HG02870 (cell line): Measurements from ENCODE around the gene VPS26A.
"Not testable (repeated sequence)": the region's sequence is repeated elsewhere in the genome, so short reads cannot be mapped to it uniquely, and the experiment has no call there.

Experiments
- ATAC-seq: cut with Tn5 transposase; IDR thresholded peaks from one replicate; pipeline ENCODE4 v1.9.1; 2021; ENCODE audit warnings: mild to moderate bottlenecking, moderate library complexity; ENCODE audit not compliant: unreplicated experiment

VPS26A gene

DNA sequence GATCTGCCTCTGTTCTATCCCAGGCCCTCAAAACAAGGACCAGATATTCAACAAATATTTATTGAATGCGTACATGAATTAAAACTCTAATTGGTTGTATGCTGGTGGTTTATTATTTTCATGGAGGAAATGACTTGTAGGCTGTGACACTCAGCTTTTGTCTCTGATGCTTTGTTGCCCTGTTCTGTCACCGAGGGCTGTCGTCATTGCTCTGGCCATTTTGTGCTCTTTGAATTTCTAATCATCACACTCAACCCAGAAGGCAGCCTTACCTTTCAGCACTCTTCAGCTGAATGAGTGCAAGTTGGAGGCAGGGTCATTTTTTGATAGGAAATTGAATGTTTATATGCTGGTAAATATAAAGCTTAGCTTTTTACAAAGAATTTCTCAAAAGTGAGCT is 21.5 kb upstream of the VPS26A start:
- ATAC-seq = no peak

DNA sequence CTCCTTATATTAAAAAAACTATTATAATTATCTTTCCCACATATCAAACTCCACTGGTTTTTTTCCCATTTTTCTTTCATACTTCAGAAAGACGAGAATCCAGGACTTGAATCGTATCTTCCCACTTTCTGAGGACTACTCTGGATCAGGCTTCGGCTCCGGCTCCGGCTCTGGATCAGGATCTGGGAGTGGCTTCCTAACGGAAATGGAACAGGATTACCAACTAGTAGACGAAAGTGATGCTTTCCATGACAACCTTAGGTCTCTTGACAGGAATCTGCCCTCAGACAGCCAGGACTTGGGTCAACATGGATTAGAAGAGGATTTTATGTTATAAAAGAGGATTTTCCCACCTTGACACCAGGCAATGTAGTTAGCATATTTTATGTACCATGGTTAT is 20.2 kb upstream of the VPS26A start:
- no peak for ATAC-seq

DNA sequence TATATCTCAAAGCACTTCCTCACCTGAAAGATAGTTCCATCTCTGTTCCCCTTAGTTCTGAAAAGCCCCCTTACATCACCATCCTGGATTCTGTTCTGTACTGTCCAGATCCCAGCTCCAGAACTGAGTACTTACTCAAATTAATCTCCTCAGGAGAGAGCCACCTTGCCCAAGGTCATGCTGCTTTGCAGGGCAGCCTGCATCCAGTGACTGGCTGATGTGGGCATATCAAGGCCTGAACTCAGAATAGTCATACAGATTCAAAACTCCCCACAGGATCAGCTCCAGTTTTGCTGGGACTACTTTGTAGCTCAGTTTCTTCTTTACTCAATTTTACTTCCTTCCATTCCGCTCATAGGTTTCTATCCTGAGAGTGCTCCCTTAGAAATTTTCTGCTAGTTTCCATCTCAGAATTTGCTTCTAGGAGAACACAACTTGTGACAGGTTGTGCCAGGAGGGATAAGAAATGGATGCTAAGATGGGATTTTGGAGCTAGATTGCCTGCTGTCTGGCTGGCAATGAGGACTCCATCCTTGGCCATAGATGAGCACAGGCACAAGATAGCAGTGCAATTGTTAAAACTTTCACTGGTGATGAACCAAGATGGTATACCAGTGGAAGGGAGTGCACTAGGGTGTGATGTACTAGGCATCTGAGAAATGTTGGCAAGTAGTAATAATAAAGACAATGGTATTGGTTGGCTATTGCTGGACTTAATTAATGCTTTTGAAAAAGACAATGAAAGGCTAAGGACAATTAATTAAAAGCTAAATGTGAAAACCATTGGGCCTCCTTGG is 18.8 kb upstream of the VPS26A start:
- no peak for ATAC-seq

DNA sequence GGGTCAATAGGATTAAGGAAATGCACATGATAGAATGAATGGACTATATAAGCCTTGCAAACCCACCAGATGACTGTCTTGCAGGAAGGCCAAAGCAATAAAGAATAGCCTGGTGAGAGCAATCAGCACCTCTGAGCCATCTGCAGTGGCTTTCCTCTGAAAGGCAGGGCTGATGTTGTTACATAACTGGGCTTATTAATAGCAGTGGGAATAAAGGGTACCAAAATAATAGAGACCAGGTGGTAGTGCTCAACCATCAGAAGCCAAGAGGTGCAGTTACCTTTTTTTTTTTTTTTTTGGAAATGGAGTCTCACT is 16.8 kb upstream of the VPS26A start:
- ATAC-seq = no peak

DNA sequence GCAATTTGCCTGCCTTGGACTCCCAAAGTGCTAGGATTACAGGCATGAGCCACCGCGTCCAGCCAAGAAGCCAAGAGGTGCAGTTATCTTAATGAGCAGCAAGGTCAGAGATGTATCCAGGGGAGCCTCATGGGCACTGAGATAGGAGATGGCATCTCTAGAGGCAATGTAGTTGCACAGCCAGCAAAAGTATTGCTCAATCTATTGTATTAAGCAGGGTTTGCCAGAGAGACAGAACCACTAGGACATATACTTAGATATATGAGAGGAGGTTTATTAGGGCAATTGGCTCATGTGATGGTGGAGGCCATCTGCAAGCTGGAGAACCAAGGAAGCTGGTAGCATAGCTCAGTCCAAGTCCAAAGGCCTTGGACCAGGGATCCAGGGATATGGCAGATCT is 16.3 kb upstream of the VPS26A start:
- no peak for ATAC-seq

DNA sequence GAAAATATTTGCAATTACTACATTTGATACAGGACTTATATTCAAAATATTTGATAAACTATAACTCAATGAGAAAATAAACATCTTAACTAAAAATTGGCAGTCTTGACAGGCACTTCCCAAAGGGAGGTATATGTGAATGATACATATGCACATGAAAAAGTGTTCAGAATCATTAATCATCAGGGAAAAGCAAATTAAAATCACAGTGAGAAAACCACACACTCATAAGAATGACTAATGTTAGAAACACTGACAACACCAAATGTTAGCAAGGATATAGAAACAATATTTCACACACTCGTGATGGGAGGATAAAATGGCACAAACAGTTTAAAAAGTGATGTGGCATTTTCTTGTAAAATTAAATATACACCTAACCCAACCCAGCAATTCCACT is 4.1 kb upstream of the VPS26A start:
- ATAC-seq = no peak

DNA sequence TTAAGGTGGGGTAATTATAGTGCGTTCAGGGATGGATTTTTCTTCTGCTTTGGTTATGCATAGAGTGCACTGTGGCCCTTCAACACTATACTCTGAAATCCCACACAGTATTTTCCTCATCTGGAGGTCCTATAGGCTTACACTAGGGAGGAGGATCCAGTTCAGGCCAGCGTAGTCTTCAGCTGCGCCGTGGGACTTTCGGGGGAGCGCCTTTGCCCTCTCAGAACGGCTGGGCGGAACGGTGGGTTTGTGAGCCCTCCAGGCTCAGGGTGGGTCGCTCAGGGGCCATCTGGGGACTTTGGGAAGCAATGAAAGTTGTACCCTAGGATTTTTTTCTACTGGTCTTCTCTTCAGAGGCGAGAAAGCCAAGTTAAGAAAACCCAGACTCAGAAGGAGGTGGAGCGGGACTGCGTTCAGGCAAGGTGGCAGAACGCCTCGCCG is 652 bp upstream of the VPS26A start:
- ATAC-seq = peak; percentile 25

DNA sequence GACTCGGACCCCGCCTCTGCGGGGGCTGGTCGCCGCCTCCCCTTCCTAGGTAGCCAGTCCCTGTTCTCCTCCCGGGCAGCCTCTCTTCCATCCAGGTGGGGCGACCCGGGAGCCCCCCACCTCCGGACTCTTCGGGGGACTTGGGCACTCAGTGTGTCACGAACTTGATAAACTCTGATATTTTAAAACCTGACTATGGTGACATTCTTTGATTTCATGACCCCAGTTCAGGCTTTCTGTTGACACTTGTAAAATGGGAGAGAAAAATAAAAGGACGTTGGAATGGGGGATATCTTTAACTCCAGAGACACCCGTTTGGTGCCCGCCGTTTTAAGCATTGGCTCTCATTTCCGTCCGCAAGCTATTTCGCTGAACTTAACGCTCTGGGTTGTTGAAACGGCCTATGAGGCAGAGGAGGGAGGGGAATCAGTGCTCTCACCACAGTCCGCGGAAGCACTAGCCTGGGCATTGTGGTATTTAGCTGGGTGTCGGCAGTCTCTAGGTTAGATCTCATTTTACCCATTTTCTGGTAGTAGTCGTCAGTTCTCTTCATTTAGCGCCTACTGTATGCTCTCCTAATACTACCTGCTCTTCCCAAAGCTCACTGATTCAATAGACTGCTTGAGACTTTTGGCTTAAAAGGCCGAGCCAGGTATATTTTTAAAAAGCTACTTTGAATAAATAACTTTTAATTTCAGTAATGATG is 738 bp downstream of the VPS26A start:
- ATAC-seq = peak; percentile 20

DNA sequence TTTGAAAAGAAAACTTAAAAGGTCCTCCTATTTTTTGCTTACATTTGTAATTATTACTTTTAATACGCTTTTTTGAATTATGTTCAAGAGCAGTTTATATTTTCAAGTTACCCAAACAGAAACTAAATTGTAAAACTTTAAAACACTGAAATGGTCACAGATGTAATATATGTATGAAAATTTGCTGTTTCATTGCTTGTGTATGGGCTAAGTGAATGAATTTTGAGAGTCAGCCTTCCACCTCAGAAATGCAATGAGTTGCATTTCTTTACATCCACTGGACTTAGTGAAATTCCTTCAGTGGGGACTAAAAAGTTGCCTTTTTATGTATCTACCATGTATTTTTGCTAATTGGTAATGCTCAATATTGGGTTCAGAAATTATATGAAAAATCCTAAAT is 1.6 kb downstream of the VPS26A start:
- no peak for ATAC-seq

DNA sequence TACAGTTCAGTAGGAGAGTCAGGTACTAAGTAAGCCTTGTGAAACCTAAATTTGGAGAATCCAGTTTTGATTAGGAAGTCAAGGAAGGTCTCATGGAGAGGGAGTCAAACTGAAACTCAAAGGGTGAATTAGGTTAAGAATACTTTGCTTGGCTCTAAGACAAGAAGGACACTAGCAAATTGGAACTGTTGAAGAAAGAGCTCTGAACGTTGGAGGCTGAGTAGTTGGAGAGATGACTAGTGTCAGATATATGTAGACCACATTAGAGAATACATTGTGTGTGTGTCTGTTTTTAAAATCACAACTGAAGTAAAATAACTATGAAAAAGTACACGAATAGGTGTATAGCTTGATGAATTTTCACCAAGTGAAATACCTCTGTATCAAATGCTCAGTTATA is 6.3 kb downstream of the VPS26A start:
- ATAC-seq = no peak

DNA sequence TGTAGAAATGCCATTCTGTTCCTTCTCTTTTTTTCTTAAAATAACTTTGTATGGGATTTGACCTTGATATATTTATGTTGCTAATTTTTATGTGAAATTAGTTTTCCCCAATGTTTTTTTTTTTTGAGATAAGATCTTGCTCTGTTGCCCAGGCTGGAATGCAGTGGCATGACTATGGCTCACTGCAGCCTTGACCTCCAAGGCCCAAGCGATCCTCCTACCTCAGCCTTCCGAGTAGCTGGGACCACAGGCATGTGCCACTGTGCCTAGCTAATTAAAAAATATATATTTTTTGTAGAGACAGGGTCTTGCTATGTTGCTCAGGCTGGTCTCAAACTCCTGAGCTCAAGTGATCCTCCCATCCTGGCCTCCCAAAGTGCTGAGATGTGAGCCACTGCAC is 16.0 kb downstream of the VPS26A start:
- ATAC-seq = no peak

DNA sequence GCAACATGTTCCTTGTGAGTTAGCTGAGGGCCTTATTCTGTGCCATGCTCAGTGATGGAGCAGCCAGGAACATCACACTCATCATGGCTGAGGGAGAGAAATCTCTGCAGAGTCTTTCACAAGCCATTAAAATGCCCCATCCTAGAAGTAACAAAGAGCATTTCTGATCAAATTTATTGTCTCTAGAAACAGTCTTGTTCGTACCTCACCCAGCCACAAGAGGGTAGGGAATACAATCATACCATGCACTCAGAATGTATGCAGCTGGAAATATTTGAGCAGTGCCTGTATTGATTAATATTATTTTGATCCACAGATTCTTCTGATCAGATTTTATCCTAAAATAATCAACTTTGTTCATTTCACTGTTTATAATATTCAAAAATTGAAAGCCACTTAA is 17.3 kb downstream of the VPS26A start:
- no peak for ATAC-seq

DNA sequence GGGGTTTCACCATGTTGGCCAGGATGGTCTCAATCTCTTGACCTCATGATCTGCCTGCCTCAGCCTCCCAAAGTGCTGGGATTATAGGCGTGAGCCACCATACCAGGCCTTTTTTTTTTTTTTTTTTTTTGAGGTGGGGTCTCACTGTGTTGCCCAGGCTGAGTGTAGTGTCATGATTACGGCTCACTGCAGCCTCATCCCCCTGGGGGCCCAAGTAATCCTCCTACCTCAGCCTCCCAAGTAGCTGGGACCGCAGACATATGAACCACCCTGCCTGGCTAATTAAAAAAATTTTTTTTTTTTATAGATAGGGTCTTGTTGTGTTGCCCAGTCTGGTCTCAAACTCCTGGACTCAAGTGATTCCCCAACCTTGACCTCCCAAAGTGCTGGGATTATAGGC is 18.1 kb downstream of the VPS26A start:
- not testable (repeated sequence) for ATAC-seq

DNA sequence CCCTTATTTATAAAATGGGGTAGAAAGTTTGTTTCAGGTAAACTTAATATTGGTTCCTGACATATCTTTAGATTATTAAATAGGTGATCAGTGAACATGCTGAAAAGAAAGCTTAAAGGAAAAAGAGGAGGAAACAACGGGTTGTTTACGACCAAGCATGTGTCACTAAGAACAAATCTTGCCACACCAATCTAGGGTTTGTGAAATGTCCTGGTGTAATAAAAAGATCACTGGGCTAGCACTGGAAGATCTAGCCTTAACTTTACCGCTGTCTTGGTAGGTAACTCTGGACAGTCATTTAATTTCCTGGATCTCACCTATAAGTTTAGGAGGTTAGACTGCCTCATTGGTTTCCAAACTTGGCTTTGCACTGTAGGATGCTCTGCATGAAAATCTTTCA is 19.0 kb downstream of the VPS26A start:
- ATAC-seq = no peak

DNA sequence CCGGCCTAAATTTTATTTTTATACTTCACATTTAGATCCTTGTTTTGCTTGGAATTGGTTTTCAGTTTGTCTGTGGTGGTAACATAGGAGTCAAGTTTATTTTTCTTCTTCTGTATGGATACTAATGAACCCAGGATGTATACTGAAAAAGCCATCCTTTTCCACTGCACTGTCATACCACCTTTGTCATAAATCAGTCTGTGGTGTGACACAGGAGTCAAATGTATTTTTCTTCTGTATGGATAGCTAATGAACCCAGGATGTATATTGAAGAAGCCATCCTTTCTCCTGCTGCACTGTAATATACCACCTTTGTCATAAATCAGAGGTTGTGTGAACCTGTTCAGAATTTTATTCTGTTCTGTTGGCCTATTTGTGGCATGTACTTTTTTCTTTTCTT is 21.4 kb downstream of the VPS26A start:
- ATAC-seq = no peak

DNA sequence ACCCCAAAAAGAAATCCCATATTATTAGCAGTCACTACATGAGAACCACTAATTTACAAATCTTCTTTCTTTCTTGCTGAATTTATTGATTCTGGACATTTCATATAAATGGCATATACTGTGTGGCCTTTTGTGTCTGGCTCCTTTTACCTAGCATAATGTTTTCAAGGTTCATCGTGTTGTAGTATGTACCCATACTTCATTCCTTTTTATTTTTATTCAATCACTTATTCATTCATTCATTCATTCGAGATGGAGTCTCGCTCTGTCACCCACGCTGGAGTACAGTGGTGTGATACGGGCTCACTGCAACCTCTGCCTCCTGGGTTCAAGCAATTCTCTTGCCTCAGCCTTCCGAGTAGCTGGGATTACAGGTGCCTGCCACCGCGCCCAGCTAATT is 21.9 kb downstream of the VPS26A start:
- ATAC-seq = no peak

DNA sequence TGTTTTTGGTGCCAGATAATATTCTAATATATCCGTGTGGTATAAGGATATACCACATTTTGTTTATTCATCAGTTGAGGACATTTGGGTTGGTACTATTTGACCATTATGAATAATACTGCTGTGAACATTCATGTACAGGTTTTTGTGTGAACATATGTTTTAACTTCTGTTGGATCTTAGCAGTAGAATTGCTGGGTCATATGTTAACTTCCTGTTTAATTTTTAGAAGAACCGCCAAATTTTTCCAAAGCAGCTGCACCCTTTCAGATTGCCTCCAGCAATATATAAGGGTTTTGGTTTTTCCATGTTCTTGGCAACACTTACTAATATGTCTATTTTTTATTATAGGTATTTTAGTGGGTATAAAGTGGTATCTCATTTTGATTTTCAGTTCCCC is 22.8 kb downstream of the VPS26A start:
- no peak for ATAC-seq

DNA sequence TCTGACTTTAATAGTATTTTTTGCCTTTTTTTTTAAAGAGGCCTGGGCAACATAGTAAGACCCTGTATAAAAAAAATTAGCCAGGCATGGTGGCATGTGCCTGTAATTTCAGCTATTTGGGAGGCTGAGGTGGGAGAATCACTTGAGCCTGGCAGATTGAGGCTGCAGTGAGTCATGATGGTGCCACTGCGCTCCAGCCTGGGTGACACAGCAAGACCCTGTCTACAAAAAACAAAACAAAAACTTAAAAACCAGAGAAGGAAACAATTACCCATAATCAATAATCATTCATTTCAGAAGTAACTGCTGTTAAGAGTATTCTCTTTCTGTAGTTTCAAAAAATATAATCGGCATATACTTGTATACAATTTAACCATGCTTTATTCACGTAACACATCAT is 28.0 kb downstream of the VPS26A start:
- ATAC-seq = no peak

DNA sequence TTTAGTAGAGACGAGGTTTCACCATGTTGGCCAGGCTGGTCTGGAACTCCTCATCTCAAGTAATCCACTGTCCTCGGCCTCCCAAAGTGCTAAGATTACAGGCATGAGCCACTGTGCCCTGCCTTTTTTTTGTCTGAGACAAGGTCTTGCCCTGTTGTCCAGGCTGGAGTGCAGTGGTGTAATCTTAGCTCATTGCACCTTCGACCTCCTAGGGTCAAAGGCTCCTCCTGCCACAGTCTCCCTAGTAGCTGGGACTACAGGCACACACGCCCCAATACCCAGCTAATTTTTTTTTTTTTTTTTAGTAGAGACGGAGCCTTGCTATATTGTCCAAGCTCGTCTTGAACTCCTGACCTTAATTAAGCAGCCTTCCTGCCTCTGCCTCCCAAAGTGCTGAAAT is 29.2 kb downstream of the VPS26A start:
- no peak for ATAC-seq

DNA sequence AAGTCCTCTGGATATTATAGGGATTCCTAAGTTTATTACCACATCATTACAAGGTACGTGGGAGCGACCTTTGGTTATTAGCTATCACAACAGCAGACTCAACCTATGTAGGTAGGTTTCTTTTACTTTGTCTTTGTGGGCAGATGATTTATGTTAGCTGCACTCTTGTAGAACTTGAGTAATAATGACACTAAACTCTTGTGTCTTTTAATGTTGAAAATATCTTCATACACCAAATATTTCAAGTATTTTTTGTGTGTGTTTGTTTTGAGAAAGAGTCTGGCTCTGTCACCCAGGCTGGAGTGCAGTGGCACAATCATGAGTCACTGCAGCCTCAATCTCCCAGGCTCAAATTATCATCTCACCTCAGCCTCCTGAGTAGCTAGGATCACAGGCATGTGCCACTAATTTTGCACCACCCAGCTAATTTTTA is 36.8 kb downstream of the VPS26A start:
- ATAC-seq = no peak

DNA sequence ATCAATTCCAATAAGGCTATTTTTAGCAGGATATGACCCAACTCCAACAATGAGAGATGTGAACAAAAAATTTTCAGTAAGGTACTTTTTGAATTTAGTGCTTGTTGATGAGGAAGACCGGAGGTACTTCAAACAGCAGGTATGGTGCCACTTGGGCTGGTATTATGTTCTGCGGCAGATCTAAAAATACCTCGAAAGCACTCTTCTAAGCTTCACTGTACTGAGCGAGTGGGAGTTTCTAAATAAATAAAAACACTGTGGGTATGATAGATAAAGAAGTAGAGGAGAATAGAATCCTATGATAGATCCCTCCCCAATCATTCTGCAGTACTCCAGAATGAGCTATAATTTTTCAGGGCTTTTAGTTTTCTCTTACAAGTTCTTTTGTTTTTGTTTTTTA is 44.5 kb downstream of the VPS26A start:
- ATAC-seq = no peak

DNA sequence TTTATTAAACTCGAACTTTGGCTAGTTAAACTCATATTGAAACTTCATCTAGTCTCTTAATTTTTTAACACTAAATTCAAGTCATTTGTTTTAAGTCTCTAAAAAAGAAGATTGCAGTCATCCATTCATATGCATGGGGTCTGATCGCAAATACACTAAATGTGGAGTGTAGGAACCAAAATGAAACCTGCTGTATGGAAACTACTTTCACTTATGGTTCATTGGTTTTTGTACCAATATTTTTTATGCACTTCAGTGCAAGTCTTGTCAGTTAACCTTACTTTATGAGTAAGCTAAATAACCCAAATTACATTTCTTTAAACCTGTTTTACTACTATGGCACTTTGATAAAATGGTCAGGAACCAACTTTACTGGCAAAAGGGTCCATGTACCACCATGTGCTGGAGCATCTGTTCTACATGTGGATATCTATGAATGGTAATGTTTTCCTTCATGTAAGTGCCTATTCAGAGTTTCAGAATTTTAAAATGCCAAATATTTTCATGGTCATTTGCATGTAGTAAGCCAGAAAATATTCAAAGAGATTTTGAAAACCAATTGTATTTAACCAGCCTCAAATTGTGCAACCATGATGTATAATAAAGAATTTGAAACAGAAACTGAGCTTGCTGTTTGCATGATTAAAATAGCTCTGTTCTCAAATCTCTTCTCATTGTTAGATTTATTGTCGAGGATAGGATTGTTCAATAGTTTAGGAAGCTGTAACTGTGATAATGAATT is 48.4 kb downstream of the VPS26A start:
- peak; percentile 50 for ATAC-seq
